CD4-positive, alpha-beta T cell (primary cell): ENCODE measurements around the gene ELF4. TPM values are rescaled to one million over a fixed set of nuclear protein-coding genes. Genes with fewer than 3 reads are reported as not detected.

ENCODE experiments used
- ATAC-seq: fragments of 200-7000 bp; cut with Tn5 transposase; one replicate; pipeline ENCODE4 v1.10.0; 2022; ENCODE audit warnings: mild to moderate bottlenecking; ENCODE audit not compliant: poor library complexity
- CTCF ChIA-PET: fragments of 350-600 bp; sonication (Branson Sonifier 250); formaldehyde crosslinking; loops from one replicate; lab custom pipeline; 2021; ENCODE audit warnings: antibody characterized with exemption, inconsistent platforms; lab: Charles Lee
- POLR2A ChIA-PET: fragments of 350-600 bp; sonication (Branson Sonifier 250); formaldehyde crosslinking; loops from one replicate; lab custom pipeline; 2021; ENCODE audit warnings: antibody characterized with exemption, inconsistent platforms; lab: Charles Lee
- DNase-seq, 14 experiments: peaks; one replicate each; pipeline ENCODE4 v3.0.0-alpha.2; 2013 to 2020; ENCODE audit warnings: mixed read lengths in 2 of 14
- H3K27ac ChIP-seq, 2 donors: one replicate each; pipeline versions ENCODE4 v1.5.1 to v1.7.0; 2013; ENCODE audit warnings: low read length in 2 of 2, low read depth in 1 of 2, mild to moderate bottlenecking in 1 of 2
- H3K27me3 ChIP-seq, 2 experiments: 1 replicate in 1 of 2; 2 replicates in 1 of 2; pipeline versions ENCODE4 v1.6.1 to v1.7.0; 2013; ENCODE audit warnings: low read length in 2 of 2, control low read depth in 1 of 2, mild to moderate bottlenecking in 1 of 2, moderate library complexity in 1 of 2; ENCODE audit not compliant: insufficient read depth in 2 of 2, control insufficient read depth in 1 of 2
- H3K36me3 ChIP-seq: one replicate; pipeline ENCODE4 v1.6.1; 2013; ENCODE audit warnings: low read length, control low read depth; ENCODE audit not compliant: insufficient read depth
- H3K4me1 ChIP-seq: one replicate; pipeline ENCODE4 v1.6.1; 2013; ENCODE audit warnings: low read length, control low read depth; ENCODE audit not compliant: insufficient read depth
- H3K4me3 ChIP-seq: one replicate; pipeline ENCODE4 v1.5.1; 2013; ENCODE audit warnings: mild to moderate bottlenecking, low read length, moderate library complexity
- H3K9me3 ChIP-seq, 2 experiments: 1 replicate in 1 of 2; 2 replicates in 1 of 2; pipeline versions ENCODE4 v1.6.1 to v1.7.0; 2013; ENCODE audit warnings: low read length in 2 of 2, mild to moderate bottlenecking in 2 of 2, control low read depth in 1 of 2, moderate library complexity in 1 of 2; ENCODE audit not compliant: control insufficient read depth in 1 of 2, insufficient read depth in 1 of 2
- H3K27ac Mint-ChIP-seq: one replicate; pipeline ENCODE4 v1.8.0; 2020; ENCODE audit warnings: mixed read lengths
- H3K27me3 Mint-ChIP-seq: one replicate; pipeline ENCODE4 v1.8.0; 2021; ENCODE audit warnings: mixed read lengths
- H3K36me3 Mint-ChIP-seq: one replicate; pipeline ENCODE4 v1.8.0; 2021; ENCODE audit warnings: low read depth, mixed read lengths
- H3K4me1 Mint-ChIP-seq: one replicate; pipeline ENCODE4 v1.8.0; 2021; ENCODE audit warnings: low read depth, mixed read lengths
- H3K4me3 Mint-ChIP-seq: one replicate; pipeline ENCODE4 v1.8.0; 2020; ENCODE audit warnings: mild to moderate bottlenecking, mixed read lengths
- H3K9me3 Mint-ChIP-seq: one replicate; pipeline ENCODE4 v1.8.0; 2020; ENCODE audit warnings: mixed read lengths
- CTCF ChIP-seq: fragments of 200-600 bp; IDR thresholded peaks from one replicate; pipeline ENCODE4 v1.8.0; 2022; ENCODE audit warnings: antibody characterized with exemption, mild to moderate bottlenecking
- intact Hi-C, 2 experiments: fragments of 100-400 bp; cut with DNase I in 1 of 2; cut with micrococcal nuclease in 1 of 2; formaldehyde crosslinking; loops; one replicate each; pipeline versions ENCODE4 v1.15.1 to v1.9.0; 2023 to 2025; cut with DNase I, micrococcal nuclease
- total RNA-seq, 174 experiments: library from RNA in 2 of 174; stranded (reverse) in 2 of 174; gene quantifications; one replicate each; pipeline ENCODE4 v1.2.3 and lab custom pipeline; 2021 to 2026

ELF4 gene
- total RNA-seq, 2 experiments from 2014 or later, result 17.3 to 17.4 TPM

GRCh38 chrX:130079824-130080406 lies 30.4 kb downstream of the ELF4 start:
- no peak for ATAC-seq
- Mint-ChIP-seq H3K36me3 (peaks cover 17% of the 10 kb centered on the region), H3K27me3 (no peaks in the 10 kb centered on the region), H3K4me3 (peak overlapping the region; percentile 34), H3K27ac (peak overlapping the region; percentile 75), H3K9me3 (no peaks in the 10 kb centered on the region), H3K4me1 (peaks cover 42% of the 10 kb centered on the region)
- ChIA-PET CTCF (interaction anchor here (0.6 to 5.6 kb wide), 18 partner anchors 9 to 837 kb away, joined by 3 to 76 read pairs (median 4); no protein-coding TSS in a partner anchor), POLR2A (interaction anchor here (0.9 to 1.1 kb wide), 4 partner anchors 12 to 86 kb away, joined by 3 to 4 read pairs (median 4); partner anchors contain the start of gene AIFM1)
- H3K9me3 ChIP-seq, result no peaks in the 10 kb centered on the region
- intact Hi-C loops, result loop anchor here (1.0 to 5.0 kb wide), 3 partner anchors 41 to 837 kb away; no protein-coding TSS in a partner anchor
- peak; percentile 21 to 80 (median 44) for DNase-seq
- no peak overlapping the region for H3K4me3 ChIP-seq
- H3K36me3 ChIP-seq, result peaks cover 18% of the 10 kb centered on the region
- H3K4me1 ChIP-seq, result peaks cover 54% of the 10 kb centered on the region
- TF ChIP-seq CTCF, result peak; percentile 66
- H3K27ac ChIP-seq, result no peak overlapping the region
- no peaks in the 10 kb centered on the region for H3K27me3 ChIP-seq

GRCh38 chrX:130075777-130076176 lies 34.5 kb downstream of the ELF4 start:
- H3K27me3 ChIP-seq, result no peaks in the 10 kb centered on the region
- POLR2A ChIA-PET, result no interaction called here
- H3K4me1 Mint-ChIP-seq, result peaks cover 8% of the 10 kb centered on the region

GRCh38 chrX:130072345-130072740 lies 38.0 kb downstream of the ELF4 start:
- POLR2A ChIA-PET, result no interaction called here
- no peak for DNase-seq
- ATAC-seq, result no peak
- Mint-ChIP-seq H3K4me3 (no peak overlapping the region), H3K36me3 (peaks cover 55% of the 10 kb centered on the region), H3K9me3 (no peaks in the 10 kb centered on the region), H3K4me1 (no peaks in the 10 kb centered on the region), H3K27me3 (no peaks in the 10 kb centered on the region), H3K27ac (peak overlapping the region; percentile 39)
- TF ChIP-seq CTCF, result no peak
- Histone ChIP-seq H3K27me3 (no peaks in the 10 kb centered on the region), H3K4me3 (no peak overlapping the region), H3K9me3 (no peaks in the 10 kb centered on the region), H3K36me3 (peaks cover 58% of the 10 kb centered on the region), H3K27ac (peak overlapping the region in 1 of 2 donors; percentile 21), H3K4me1 (no peaks in the 10 kb centered on the region)
- intact Hi-C loops, result no loop called here
- CTCF ChIA-PET, result interaction anchor here (1.1 kb wide), 1 partner anchor 49 kb away, joined by 3 read pairs; no protein-coding TSS in a partner anchor

More at GRCh38 chrX:130075777-130076176, 34.5 kb downstream of the ELF4 start:
- no peak overlapping the region for H3K4me3 Mint-ChIP-seq
- no peak overlapping the region for H3K27ac ChIP-seq
- intact Hi-C loops, result loop anchor here in 1 of 2 experiments (5.0 kb wide), 1 partner anchor 842 kb away; no protein-coding TSS in a partner anchor
- H3K36me3 ChIP-seq, result peaks cover 44% of the 10 kb centered on the region
- H3K36me3 Mint-ChIP-seq, result peaks cover 46% of the 10 kb centered on the region
- H3K9me3 Mint-ChIP-seq, result no peaks in the 10 kb centered on the region
- no peak overlapping the region for H3K27ac Mint-ChIP-seq
- H3K4me3 ChIP-seq, result no peak overlapping the region
- H3K4me1 ChIP-seq, result peaks cover 14% of the 10 kb centered on the region
- no peaks in the 10 kb centered on the region for H3K9me3 ChIP-seq
- no peaks in the 10 kb centered on the region for H3K27me3 Mint-ChIP-seq
- no peak for DNase-seq
- CTCF ChIA-PET, result interaction anchor here (1.4 kb wide), 1 partner anchor 15 kb away, joined by 4 read pairs; no protein-coding TSS in a partner anchor
- TF ChIP-seq CTCF, result no peak
- ATAC-seq, result no peak
